ENCODE results near the gene SNX27.

Gene SNX27

DNA sequence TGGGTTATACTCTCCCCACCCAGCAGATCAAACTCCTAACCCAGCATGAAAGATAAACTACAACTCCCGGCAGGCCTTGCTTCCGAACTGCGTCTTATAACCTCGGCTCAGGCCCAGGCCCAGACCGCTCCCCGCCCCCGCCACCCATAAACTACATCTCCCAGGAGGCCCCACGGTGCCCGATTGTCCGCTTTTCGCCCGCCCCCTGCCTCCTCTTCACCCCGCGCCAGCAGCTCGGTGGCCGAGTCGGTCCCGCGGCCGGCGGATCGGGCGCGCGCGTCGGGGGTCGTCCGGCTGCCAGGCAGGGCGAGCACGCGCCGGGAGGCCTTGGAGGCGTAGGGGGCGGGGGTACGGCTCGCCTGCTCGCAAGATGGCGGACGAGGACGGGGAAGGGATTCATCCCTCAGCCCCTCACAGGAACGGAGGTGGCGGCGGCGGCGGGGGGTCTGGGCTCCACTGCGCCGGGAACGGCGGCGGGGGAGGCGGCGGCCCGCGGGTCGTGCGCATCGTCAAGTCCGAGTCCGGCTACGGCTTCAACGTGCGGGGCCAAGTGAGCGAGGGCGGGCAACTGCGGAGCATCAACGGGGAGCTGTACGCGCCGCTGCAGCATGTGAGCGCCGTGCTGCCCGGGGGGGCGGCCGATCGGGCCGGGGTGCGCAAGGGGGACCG is at the start of gene SNX27:
Gene SNX27, plus strand, starts transcription at position 219 of the 669 bp plus-strand sequence. Its CDS starts 152 bp downstream, at position 371.
- TF ChIP-seq, protein P1, sequence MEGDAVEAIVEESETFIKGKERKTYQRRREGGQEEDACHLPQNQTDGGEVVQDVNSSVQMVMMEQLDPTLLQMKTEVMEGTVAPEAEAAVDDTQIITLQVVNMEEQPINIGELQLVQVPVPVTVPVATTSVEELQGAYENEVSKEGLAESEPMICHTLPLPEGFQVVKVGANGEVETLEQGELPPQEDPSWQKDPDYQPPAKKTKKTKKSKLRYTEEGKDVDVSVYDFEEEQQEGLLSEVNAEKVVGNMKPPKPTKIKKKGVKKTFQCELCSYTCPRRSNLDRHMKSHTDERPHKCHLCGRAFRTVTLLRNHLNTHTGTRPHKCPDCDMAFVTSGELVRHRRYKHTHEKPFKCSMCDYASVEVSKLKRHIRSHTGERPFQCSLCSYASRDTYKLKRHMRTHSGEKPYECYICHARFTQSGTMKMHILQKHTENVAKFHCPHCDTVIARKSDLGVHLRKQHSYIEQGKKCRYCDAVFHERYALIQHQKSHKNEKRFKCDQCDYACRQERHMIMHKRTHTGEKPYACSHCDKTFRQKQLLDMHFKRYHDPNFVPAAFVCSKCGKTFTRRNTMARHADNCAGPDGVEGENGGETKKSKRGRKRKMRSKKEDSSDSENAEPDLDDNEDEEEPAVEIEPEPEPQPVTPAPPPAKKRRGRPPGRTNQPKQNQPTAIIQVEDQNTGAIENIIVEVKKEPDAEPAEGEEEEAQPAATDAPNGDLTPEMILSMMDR (IDR thresholded peaks at IDR 0.05) = no peak

- TF ChIP-seq, protein P1 (IDR thresholded peaks at IDR 0.05) = no peak
Measured at GRCh38 chr1:151562661-151563060, 49.2 kb upstream of the SNX27 start.

GRCh38 chr1:151563376-151563775 is 48.5 kb upstream of the SNX27 start:
- TF ChIP-seq, protein P1 (IDR thresholded peaks at IDR 0.05) = no peak

GRCh38 chr1:151565502-151566189 is 46.2 kb upstream of the SNX27 start:
- TF ChIP-seq, protein P1 (IDR thresholded peaks at IDR 0.05) = no peak

GRCh38 chr1:151568626-151569088 is 43.2 kb upstream of the SNX27 start:
- TF ChIP-seq, protein P1 (IDR thresholded peaks at IDR 0.05) = no peak

GRCh38 chr1:151570819-151571218 is 41.0 kb upstream of the SNX27 start:
- TF ChIP-seq, protein P1 (IDR thresholded peaks at IDR 0.05) = no peak

- TF ChIP-seq, protein P1 (IDR thresholded peaks at IDR 0.05) = no peak
Measured at GRCh38 chr1:151574575-151575529, 37.0 kb upstream of the SNX27 start.
